ENCODE results near the gene PPP1R3D. TPM values are rescaled to one million over a fixed set of nuclear protein-coding genes. Genes with fewer than 3 reads are reported as not detected.

The PPP1R3D gene
- total RNA-seq, 2 donors from 2014 or later: 6.0 to 8.3 TPM

DNA sequence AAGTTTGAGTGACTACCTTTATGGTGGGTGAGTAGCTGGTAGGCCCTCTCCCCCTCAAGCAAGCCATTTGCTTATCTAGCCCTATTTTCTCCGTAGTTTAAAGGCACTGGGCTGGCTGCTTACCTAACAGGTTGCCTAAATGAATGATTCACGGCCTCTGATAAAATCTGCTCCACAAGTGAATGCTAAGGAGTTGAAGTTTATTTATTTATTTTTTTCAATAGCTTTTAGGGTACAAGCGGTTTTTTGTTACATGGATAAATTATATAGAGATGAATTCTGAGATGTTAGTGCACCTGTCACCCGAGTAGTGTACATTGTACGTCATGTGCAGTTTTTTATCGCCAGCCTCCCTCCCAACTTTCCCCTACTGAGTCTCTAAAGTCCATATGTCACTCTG is 9.8 kb upstream of the PPP1R3D start:
- intact Hi-C loops (cut with DNase I): no loop called here
- DNase-seq: no peak
- ATAC-seq: no peak

- DNase-seq (no peak), ATAC-seq (peak in 1 of 2 donors; percentile 42)
- intact Hi-C loops (cut with DNase I): no loop called here
Measured at GRCh38 chr20:59948828-59949720, 9.0 kb upstream of the PPP1R3D start.

- no peak for DNase-seq
- intact Hi-C loops (cut with DNase I): no loop called here
- ATAC-seq: no peak
Measured at GRCh38 chr20:59948212-59948611, 8.1 kb upstream of the PPP1R3D start.

DNA sequence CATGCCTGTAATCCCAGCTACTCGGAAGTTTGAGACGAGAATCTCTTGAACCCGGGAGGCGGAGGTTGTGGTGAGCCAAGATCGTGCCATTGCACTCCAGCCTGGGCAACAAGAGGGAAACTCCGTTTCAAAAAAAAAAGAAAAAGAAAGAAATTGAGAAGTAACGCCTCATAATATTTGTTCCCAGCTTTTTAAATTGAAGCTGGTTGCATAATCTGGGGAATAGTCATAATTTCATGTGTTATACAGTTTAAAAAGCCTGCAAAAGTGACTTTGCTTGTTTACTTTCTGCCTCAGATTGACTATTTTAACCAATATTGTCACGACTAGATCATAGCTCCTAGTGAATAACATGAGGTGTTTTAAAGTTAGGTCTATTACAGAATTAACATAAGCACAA is 7.3 kb upstream of the PPP1R3D start:
- intact Hi-C loops (cut with DNase I): no loop called here
- ATAC-seq (no peak), DNase-seq (no peak)

DNA sequence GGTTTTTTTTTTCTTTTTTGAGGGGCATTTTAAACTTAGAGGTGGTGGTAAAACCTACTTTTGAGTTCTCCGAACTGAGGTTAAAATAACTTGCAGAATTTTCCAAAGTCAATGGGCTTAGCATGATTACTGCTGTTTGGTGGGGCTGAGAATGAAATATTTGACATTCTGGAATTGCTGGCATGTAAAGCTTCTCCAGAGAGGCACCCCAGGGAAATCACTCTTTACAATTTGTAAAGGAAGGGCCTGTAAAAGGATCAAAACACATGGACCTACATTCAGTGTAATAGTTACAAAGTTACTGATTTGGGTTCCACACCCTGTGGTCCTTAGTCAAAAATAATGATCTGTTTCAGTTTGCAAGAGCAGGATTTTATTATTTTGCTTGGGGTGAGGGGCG is 5.6 kb upstream of the PPP1R3D start:
- intact Hi-C loops (cut with DNase I): no loop called here
- DNase-seq (no peak), ATAC-seq (no peak)

GRCh38 chr20:59945175-59945574 is 5.1 kb upstream of the PPP1R3D start:
- DNase-seq: no peak
- no peak for ATAC-seq
- intact Hi-C loops (cut with DNase I): no loop called here

GRCh38 chr20:59944726-59945125 is 4.6 kb upstream of the PPP1R3D start:
- DNase-seq: no peak
- intact Hi-C loops (cut with DNase I): no loop called here
- ATAC-seq: no peak

GRCh38 chr20:59942245-59942644 is 2.1 kb upstream of the PPP1R3D start:
- ATAC-seq: no peak
- intact Hi-C loops (cut with DNase I): no loop called here
- no peak for DNase-seq

DNA sequence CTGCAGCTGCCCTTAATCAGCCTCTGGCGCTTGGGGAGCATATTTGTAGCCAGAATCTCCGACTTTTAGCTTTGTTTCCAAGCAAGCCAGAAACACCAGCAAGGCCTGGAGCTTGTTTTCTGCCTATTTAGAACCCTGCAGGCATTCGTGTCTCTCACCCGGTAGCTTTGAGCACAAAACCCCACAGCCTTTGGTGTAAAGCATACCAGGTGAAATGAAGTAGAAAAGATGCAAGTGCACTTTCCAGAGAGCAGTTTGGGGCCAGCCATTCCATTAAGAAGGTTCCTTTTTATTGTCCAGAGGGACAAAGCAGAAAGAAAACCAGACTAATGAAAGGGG is 820 bp upstream of the PPP1R3D start:
- ATAC-seq: no peak
- intact Hi-C loops (cut with DNase I): no loop called here
- no peak for DNase-seq

DNA sequence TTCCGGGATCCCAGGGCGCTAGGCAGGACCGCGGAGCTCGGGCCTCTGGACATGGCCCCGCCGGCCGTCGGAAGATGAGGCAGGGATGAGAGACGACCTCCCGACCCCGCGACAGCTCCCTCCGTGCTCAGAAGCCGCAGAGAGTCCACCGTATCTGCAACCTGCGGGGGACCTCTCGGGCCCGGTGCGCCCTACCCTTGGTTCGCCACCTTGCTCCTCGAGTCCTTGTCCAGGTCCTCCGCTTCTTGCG is 301 bp downstream of the PPP1R3D start:
- ATAC-seq (no peak), DNase-seq (peak; percentile 49)
- intact Hi-C loops (cut with DNase I): no loop called here

DNA sequence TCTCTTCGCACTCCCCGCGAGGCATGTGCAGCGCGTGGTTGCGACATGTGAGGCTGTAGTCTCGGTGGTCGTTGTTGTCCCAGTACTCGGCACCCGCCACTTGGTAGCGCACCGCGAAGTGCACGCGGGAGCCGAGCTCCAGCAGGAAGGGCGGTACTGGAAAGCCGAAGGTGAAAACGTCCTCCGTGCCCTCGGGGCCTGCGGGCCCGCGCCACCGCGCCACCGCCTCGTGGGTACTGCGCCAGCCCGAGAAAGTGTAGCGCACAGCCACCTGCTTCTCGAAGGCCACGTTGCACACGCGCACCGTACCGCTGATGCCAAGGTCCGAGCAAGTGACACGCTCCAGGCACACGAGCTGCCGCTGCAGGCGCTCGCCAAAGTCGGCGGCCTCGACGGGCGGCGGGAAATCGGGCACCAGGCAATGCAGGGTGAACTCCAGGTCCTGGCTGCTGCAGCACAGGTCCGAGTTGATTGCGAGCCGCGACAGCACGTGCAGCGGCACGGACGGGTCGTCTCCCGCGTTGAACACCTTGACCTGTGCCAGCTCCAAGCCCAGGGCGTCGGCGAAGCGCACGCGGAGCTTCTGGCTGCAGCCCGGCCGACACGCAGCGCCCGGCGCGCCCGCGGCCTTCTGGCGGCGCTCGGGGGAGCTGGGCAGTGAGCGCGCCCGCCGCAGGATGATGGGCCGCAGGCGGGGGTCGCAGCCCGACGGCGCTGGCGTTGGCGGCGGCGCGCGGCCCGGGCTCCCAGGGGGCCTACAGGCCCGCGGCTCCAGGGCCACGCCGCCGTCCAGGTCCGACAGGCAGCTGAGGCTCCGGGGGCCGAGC is 840 bp downstream of the PPP1R3D start:
- DNase-seq: peak; percentile 32
- intact Hi-C loops (cut with DNase I): no loop called here
- peak; percentile 20 to 30 for ATAC-seq

GRCh38 chr20:59938696-59939051 is 1.4 kb downstream of the PPP1R3D start:
- ATAC-seq (no peak), DNase-seq (peak; percentile 33)
- intact Hi-C loops (cut with DNase I): no loop called here

DNA sequence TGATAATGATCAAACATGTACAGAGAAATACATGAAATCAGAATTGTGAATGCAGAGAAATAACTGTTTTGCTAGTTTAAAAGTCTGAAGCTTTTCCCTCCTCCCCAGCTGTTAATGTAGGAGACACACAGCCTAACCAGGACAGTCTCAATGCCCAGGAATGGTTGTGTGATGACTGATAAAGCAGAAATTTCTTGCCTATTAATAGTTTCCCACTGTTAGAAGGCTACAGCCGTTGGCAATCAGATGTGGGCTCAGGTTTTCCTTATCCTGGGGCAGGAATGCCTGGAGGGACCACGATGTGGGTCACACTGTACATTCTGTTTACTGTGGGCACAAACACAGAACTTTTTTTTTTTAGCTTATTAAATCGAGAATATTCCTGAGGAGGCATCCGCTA is 1.9 kb downstream of the PPP1R3D start:
- ATAC-seq (no peak), DNase-seq (no peak)
- intact Hi-C loops (cut with DNase I): no loop called here

- intact Hi-C loops (cut with DNase I): no loop called here
- ATAC-seq (no peak), DNase-seq (no peak)
Measured at GRCh38 chr20:59937150-59937549, 3.0 kb downstream of the PPP1R3D start.

DNA sequence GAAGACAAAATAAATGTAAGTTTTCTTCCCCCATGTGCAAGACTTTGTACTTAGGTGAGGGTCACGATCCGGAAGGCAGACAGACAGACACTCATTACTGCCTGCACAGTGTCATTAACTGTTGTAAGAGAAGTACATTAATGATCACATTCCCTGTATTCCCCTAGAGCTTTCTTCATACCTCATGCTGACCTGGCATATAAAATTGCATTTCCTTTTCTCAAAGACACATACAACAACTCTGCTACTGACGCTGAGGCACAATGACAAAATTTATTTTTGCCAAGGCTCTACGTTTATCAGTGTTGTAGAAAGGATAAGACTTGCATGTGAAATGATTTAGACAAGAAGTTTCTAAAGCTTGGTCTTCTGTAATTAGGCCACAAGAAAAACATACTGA is 3.7 kb downstream of the PPP1R3D start:
- ATAC-seq (no peak), DNase-seq (no peak)
- intact Hi-C loops (cut with DNase I): no loop called here

- no peak for ATAC-seq
- intact Hi-C loops (cut with DNase I): no loop called here
- DNase-seq: no peak
Measured at GRCh38 chr20:59935457-59936185, 4.5 kb downstream of the PPP1R3D start.

- ATAC-seq: peak; percentile 94
- DNase-seq: peak; percentile 85
- intact Hi-C loops (cut with DNase I): no loop called here
Measured at GRCh38 chr20:59933849-59934585, 6.1 kb downstream of the PPP1R3D start.

DNA sequence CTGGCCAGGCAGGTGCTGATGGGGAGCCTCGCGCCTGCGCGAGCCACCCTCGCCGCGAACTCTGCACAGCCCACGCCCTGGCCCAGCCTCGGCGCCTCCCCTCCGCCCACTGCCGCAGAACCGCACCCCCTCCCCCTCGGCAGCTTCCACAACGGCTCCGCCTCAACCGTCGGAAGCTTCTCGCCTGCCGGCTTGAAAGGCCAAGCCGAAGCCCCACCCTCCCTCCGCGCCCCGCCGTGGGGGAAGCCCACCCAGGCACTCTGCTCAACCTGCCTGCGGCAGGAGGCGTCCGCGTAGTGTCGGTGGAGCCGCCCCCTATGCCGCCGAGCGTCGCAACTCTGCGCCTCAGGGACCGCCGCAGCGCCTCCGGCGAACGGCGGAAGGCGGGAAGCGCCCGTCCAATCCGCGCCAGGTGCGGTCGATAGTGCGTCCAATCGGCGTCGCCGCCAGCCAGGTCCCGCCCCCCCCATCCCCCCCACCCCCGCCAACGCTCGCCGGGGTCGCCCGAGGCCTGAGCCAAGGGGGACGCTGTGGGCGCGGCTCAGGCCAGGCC is 6.7 kb downstream of the PPP1R3D start, which contains the start of gene SYCP2:
Gene SYCP2 (minus strand): TSS at position 342 of the 553 bp plus-strand sequence. CDS start 11,224 bp downstream, outside the sequence.
- peak; percentile 70 for DNase-seq
- intact Hi-C loops (cut with DNase I): no loop called here

GRCh38 chr20:59932616-59933295 is 7.3 kb downstream of the PPP1R3D start:
- intact Hi-C loops (cut with DNase I): no loop called here
- ATAC-seq: no peak
- peak; percentile 36 for DNase-seq

More for the DNA sequence above, 6.7 kb downstream of the PPP1R3D start, which contains the start of gene SYCP2:
- ATAC-seq: peak; percentile 79 to 84

All from left cardiac atrium (tissue), 4 donors.